SK-N-SH (cell line): Measurements from ENCODE around the gene FLRT2. TPM values are rescaled to one million over a fixed set of nuclear protein-coding genes. Genes with fewer than 3 reads are reported as not detected.

Experiments
- CTCF ChIA-PET: fragments of 300-600, 350-600 bp; formaldehyde crosslinking; extraction: SDS; loops from one replicate; lab custom pipeline; 2021; lab: Yijun Ruan, JAX
- POLR2A ChIA-PET: fragments of 350-600 bp; sonication (Branson Sonifier 250); formaldehyde crosslinking; extraction: SDS; loops from one replicate; lab custom pipeline; 2020; ENCODE audit warnings: antibody characterized with exemption, inconsistent platforms; lab: Yijun Ruan, JAX
- DNase-seq: peaks from one replicate; pipeline ENCODE4 v3.0.0; 2012
- H2AFZ ChIP-seq: fragments of 200-600 bp; sonication (generic); 2 replicates; pipeline ENCODE4 v1.8.1; 2016; ENCODE audit warnings: antibody characterized with exemption, mild to moderate bottlenecking, low read depth
- H3F3A ChIP-seq: fragments of 200-600 bp; sonication (generic); replicated peaks from 2 replicates; pipeline ENCODE3; 2016; ENCODE audit warnings: antibody characterized with exemption, mild to moderate bottlenecking; ENCODE audit not compliant: insufficient read depth
- H3K27ac ChIP-seq, 2 experiments: fragments of 200-500 bp in 1 of 2; fragments of 200-600 bp in 1 of 2; sonication (Bioruptor generic) in 1 of 2; sonication (generic), shearing (Covaris generic) in 1 of 2; 2 replicates each; pipeline versions ENCODE4 v1.5.1 to v1.6.1; 2014 to 2016; ENCODE audit warnings: low read depth in 2 of 2, inconsistent platforms in 1 of 2, low read length in 1 of 2, mild to moderate bottlenecking in 1 of 2, mixed read lengths in 1 of 2
- H3K27me3 ChIP-seq: fragments of 200-600 bp; sonication (generic), shearing (Covaris generic); 2 replicates; pipeline ENCODE4 v1.6.1; 2016; ENCODE audit warnings: mixed run types; ENCODE audit not compliant: insufficient read depth
- H3K36me3 ChIP-seq, 2 experiments: fragments of 200-500 bp in 1 of 2; fragments of 200-600 bp in 1 of 2; sonication (Bioruptor generic) in 1 of 2; sonication (generic) in 1 of 2; replicated peaks in 1 of 2; 2 replicates each; pipeline versions ENCODE3 to v1.5.1; 2014 to 2016; ENCODE audit warnings: low read length in 1 of 2, mild to moderate bottlenecking in 1 of 2; ENCODE audit not compliant: insufficient read depth in 2 of 2, control insufficient read depth in 1 of 2
- H3K4me1 ChIP-seq, 2 experiments: fragments of 200-500 bp in 1 of 2; fragments of 200-600 bp in 1 of 2; sonication (Bioruptor generic) in 1 of 2; sonication (generic), shearing (Covaris generic) in 1 of 2; 2 replicates each; pipeline versions ENCODE4 v1.5.1 to v1.6.1; 2014 to 2016; ENCODE audit warnings: low read depth in 1 of 2, low read length in 1 of 2, mixed run types in 1 of 2; ENCODE audit not compliant: insufficient read depth in 2 of 2, control insufficient read depth in 1 of 2
- H3K4me2 ChIP-seq: fragments of 200-600 bp; sonication (generic), shearing (Covaris generic); 2 replicates; pipeline ENCODE4 v1.6.1; 2017; ENCODE audit warnings: mixed run types
- H3K4me3 ChIP-seq, 2 experiments: fragments of 200-500 bp in 1 of 2; fragments of 200-600 bp in 1 of 2; sonication (Bioruptor generic) in 1 of 2; sonication (generic), shearing (Covaris generic) in 1 of 2; 2 replicates each; pipeline versions ENCODE4 v1.5.1 to v1.8.1; 2014 to 2016; ENCODE audit warnings: low read depth in 2 of 2, inconsistent platforms in 1 of 2, low read length in 1 of 2, mild to moderate bottlenecking in 1 of 2, mixed read lengths in 1 of 2, moderate library complexity in 1 of 2
- H3K79me2 ChIP-seq: fragments of 200-600 bp; sonication (generic); 2 replicates; pipeline ENCODE4 v1.8.1; 2017; ENCODE audit warnings: mild to moderate bottlenecking; ENCODE audit not compliant: insufficient read depth
- H3K9ac ChIP-seq: fragments of 200-600 bp; sonication (generic); 2 replicates; pipeline ENCODE4 v1.6.1; 2017; ENCODE audit warnings: mixed run types
- H3K9me2 ChIP-seq: fragments of 200-600 bp; sonication (generic); 2 replicates; pipeline ENCODE4 v1.6.1; 2017; ENCODE audit warnings: mixed run types
- H3K9me3 ChIP-seq: fragments of 200-600 bp; sonication (generic); 2 replicates; pipeline ENCODE4 v1.6.1; 2017; ENCODE audit warnings: mixed run types, mild to moderate bottlenecking, moderate library complexity
- H4K20me1 ChIP-seq: fragments of 200-600 bp; sonication (generic); 2 replicates; pipeline ENCODE4 v1.6.1; 2017; ENCODE audit warnings: mild to moderate bottlenecking, mixed run types; ENCODE audit not compliant: insufficient read depth
- CHD2 ChIP-seq: fragments of 150-350 bp; IDR thresholded peaks from 2 replicates; pipeline ENCODE4 v1.6.1; 2018; ENCODE audit warnings: low read length; ENCODE audit not compliant: partially characterized antibody
- EP300 ChIP-seq, 2 experiments: IDR thresholded peaks; 2 replicates each; pipeline versions ENCODE4 v1.4.0 to v1.6.1; 2012; ENCODE audit warnings: borderline replicate concordance in 1 of 2, low read depth in 1 of 2, low read length in 1 of 2
- EZH2phosphoT487 ChIP-seq: fragments of 200-600 bp; sonication (generic); IDR thresholded peaks from 2 replicates; pipeline ENCODE4 v1.6.1; 2017; ENCODE audit warnings: low read depth, mixed run types, mild to moderate bottlenecking, antibody characterized with exemption, moderate library complexity, borderline replicate concordance
- FOSL2 ChIP-seq: IDR thresholded peaks from 2 replicates; pipeline ENCODE4 v1.4.0; 2012; ENCODE audit warnings: low read depth, mild to moderate bottlenecking, moderate library complexity, borderline replicate concordance
- FOXJ3 ChIP-seq: sonication (generic); formaldehyde crosslinking; IDR thresholded peaks from 2 replicates; pipeline ENCODE4 v1.5.1; 2020; ENCODE audit warnings: mild to moderate bottlenecking, missing genetic modification reagents
- FOXM1 ChIP-seq: IDR thresholded peaks from 2 replicates; pipeline ENCODE4 v1.4.0; 2012; ENCODE audit warnings: low read depth, mild to moderate bottlenecking
- GABPA ChIP-seq: IDR thresholded peaks from 2 replicates; pipeline ENCODE4 v1.4.0; 2012; ENCODE audit warnings: low read depth, mild to moderate bottlenecking
- GATA2 ChIP-seq: sonication (generic); formaldehyde crosslinking; IDR thresholded peaks from 2 replicates; pipeline ENCODE4 v1.5.0; 2020; ENCODE audit warnings: mild to moderate bottlenecking, missing genetic modification reagents
- JUND ChIP-seq: IDR thresholded peaks from 2 replicates; pipeline ENCODE4 v1.4.0; 2012
- MXI1 ChIP-seq: IDR thresholded peaks from 2 replicates; pipeline ENCODE4 v1.6.1; 2012; ENCODE audit warnings: mild to moderate bottlenecking, low read depth, low read length, improper control_type of control experiment
- NFIC ChIP-seq: IDR thresholded peaks from 2 replicates; pipeline ENCODE4 v1.4.0; 2012; ENCODE audit warnings: borderline replicate concordance
- NRF1 ChIP-seq: IDR thresholded peaks from 2 replicates; pipeline ENCODE4 v1.6.1; 2012; ENCODE audit warnings: low read depth, mild to moderate bottlenecking, low read length
- POLR2AphosphoS5 ChIP-seq: IDR thresholded peaks from 2 replicates; pipeline ENCODE4 v1.6.1; 2012; ENCODE audit warnings: low read depth, low read length
- RAD21 ChIP-seq: IDR thresholded peaks from 2 replicates; pipeline ENCODE4 v1.6.1; 2012; ENCODE audit warnings: mild to moderate bottlenecking, low read length
- RXRA ChIP-seq: IDR thresholded peaks from 2 replicates; pipeline ENCODE4 v1.4.0; 2012; ENCODE audit warnings: low read depth, mild to moderate bottlenecking, borderline replicate concordance
- SIN3A ChIP-seq: IDR thresholded peaks from 2 replicates; pipeline ENCODE4 v1.6.1; 2012; ENCODE audit warnings: low read depth, mild to moderate bottlenecking, low read length, moderate library complexity, borderline replicate concordance
- TAF1 ChIP-seq: IDR thresholded peaks from 2 replicates; pipeline ENCODE4 v1.6.1; 2012; ENCODE audit warnings: low read depth, mild to moderate bottlenecking, low read length, moderate library complexity, borderline replicate concordance
- TCF12 ChIP-seq: IDR thresholded peaks from 2 replicates; pipeline ENCODE4 v1.4.0; 2012
- TEAD4 ChIP-seq: IDR thresholded peaks from 2 replicates; pipeline ENCODE4 v1.4.0; 2012; ENCODE audit warnings: mild to moderate bottlenecking, borderline replicate concordance; ENCODE audit not compliant: insufficient read depth
- WGBS: methylation state at CpG from one replicate; pipeline ENCODE4 v1.1.6; 2017; ENCODE audit warnings: low lambda C conversion rate; 5-methylcytosine and 5-hydroxymethylcytosine counted together
- polyA plus RNA-seq, 3 experiments: library from polyadenylated mRNA; depleted of rRNA; stranded (reverse); fragments of >200 nt; gene quantifications; 2 replicates each; pipeline ENCODE4 v1.2.3, GENCODE V29; 2012
- TF ChIP-seq, protein P1 (sequence below): IDR thresholded peaks from 2 replicates; pipeline ENCODE4 v1.4.0; 2012; ENCODE audit warnings: low read depth, borderline replicate concordance
- TF ChIP-seq, protein P2 (sequence below): fragments of 200-600 bp; sonication (generic); IDR thresholded peaks from 2 replicates; pipeline ENCODE4 v1.6.1; 2017; ENCODE audit warnings: antibody characterized with exemption, mild to moderate bottlenecking, moderate library complexity
- TF ChIP-seq, protein P3 (sequence below): IDR thresholded peaks from 2 replicates; pipeline ENCODE4; 2012
- TF ChIP-seq, protein P4 (sequence below): IDR thresholded peaks from 2 replicates; pipeline ENCODE4 v1.4.0; 2012; ENCODE audit warnings: low read depth
- TF ChIP-seq, protein P5 (sequence below): fragments of 150-350 bp; IDR thresholded peaks from 2 replicates; pipeline ENCODE4 v1.6.1; 2017; ENCODE audit warnings: antibody characterized with exemption, low read length, low read depth, borderline replicate concordance

FLRT2 gene
- polyA plus RNA-seq, 1 of the 3 experiments (the other 2 are of a cell fraction) = 10.8 TPM

DNA sequence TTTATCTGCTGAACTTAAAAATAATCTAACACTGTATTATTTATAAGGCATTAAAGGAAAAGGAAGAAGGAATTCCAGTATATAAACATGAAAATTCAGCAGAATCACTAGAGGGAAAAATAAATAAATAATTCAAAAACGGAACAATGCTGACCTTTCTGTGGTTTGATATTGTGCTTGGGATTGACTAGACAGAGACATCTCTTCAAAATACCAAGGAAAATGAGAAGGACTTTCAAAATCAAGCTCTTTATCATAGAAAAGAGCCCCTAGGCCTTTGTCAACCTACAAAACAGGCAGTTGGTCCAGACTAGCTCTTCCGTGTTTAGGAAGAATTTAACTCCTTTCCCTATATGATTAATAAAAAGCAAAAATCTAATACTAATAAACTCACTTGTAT lies 6.3 kb upstream of the FLRT2 start (continued):
- no peak for TF ChIP-seq FOXM1
- no peak for TF ChIP-seq EP300 (IDR thresholded peaks at IDR 0.05; ENCODE audit: borderline replicate concordance in 1 of 2, low read depth in 1 of 2, low read length in 1 of 2)
- TF ChIP-seq GABPA = no peak
- no peak for TF ChIP-seq EZH2phosphoT487
- no peak for TF ChIP-seq NRF1
- TF ChIP-seq, protein P1, sequence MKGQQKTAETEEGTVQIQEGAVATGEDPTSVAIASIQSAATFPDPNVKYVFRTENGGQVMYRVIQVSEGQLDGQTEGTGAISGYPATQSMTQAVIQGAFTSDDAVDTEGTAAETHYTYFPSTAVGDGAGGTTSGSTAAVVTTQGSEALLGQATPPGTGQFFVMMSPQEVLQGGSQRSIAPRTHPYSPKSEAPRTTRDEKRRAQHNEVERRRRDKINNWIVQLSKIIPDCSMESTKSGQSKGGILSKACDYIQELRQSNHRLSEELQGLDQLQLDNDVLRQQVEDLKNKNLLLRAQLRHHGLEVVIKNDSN = no peak
- no peak for TF ChIP-seq TEAD4
- TF ChIP-seq GATA2 = no peak
- TF ChIP-seq, protein P2, sequence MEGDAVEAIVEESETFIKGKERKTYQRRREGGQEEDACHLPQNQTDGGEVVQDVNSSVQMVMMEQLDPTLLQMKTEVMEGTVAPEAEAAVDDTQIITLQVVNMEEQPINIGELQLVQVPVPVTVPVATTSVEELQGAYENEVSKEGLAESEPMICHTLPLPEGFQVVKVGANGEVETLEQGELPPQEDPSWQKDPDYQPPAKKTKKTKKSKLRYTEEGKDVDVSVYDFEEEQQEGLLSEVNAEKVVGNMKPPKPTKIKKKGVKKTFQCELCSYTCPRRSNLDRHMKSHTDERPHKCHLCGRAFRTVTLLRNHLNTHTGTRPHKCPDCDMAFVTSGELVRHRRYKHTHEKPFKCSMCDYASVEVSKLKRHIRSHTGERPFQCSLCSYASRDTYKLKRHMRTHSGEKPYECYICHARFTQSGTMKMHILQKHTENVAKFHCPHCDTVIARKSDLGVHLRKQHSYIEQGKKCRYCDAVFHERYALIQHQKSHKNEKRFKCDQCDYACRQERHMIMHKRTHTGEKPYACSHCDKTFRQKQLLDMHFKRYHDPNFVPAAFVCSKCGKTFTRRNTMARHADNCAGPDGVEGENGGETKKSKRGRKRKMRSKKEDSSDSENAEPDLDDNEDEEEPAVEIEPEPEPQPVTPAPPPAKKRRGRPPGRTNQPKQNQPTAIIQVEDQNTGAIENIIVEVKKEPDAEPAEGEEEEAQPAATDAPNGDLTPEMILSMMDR = no peak
- no peak for TF ChIP-seq FOXJ3 (CRISPR knock-in tag)
- no peak for TF ChIP-seq SIN3A

DNA sequence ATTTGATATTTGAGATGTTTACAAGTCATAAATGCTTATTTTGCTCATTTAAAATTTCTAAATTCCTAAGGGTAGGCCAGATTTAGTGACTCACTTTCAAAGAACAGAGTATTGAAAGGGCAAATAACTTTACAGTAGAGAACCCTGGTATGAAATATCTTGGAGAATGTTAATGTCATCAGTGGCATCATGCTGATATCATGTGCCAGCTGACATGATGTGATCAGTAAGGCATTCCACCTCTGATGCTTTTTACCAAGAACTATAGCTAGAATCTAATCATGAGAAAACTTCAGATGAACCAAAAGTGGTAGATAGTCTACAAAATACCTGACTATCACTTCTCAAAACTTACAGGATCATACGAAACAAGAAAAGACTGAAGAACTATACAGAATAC lies 2.9 kb upstream of the FLRT2 start:
- Histone ChIP-seq H3K9me3 (no peaks in the 10 kb centered on the region), H3K36me3 (no peaks in the 10 kb centered on the region), H3K4me3 (no peak overlapping the region; a peak in 1 of 4 replicates), H3K27me3 (no peaks in the 10 kb centered on the region), H3F3A (peaks cover 33% of the 10 kb centered on the region), H3K79me2 (peaks cover 20% of the 10 kb centered on the region; the same call in 1 of the 2 replicates), H3K27ac (peak overlapping the region; percentile 81 to 86; a peak in 3 of 4 replicates), H4K20me1 (no peaks in the 10 kb centered on the region), H3K9ac (peak overlapping the region; percentile 79; the same call in 1 of the 2 replicates), H2AFZ (no peak overlapping the region), H3K4me2 (peak overlapping the region; percentile 96; the same call in 1 of the 2 replicates), H3K9me2 (no peaks in the 10 kb centered on the region), H3K4me1 (peaks cover 0 to 10% of the 10 kb centered on the region in 2 experiments; a peak in 2 of 4 replicates)
- TF ChIP-seq RXRA = peak; percentile 57; the same call in 1 of the 2 replicates
- TF ChIP-seq, protein P3, sequence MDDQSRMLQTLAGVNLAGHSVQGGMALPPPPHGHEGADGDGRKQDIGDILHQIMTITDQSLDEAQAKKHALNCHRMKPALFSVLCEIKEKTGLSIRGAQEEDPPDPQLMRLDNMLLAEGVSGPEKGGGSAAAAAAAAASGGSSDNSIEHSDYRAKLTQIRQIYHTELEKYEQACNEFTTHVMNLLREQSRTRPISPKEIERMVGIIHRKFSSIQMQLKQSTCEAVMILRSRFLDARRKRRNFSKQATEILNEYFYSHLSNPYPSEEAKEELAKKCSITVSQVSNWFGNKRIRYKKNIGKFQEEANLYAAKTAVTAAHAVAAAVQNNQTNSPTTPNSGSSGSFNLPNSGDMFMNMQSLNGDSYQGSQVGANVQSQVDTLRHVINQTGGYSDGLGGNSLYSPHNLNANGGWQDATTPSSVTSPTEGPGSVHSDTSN = peak; percentile 65
- TF ChIP-seq, protein P4, sequence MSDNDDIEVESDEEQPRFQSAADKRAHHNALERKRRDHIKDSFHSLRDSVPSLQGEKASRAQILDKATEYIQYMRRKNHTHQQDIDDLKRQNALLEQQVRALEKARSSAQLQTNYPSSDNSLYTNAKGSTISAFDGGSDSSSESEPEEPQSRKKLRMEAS = 0 out of 2 replicates have a peak, but pooled peaks have one; percentile 19
- TF ChIP-seq MXI1 = no peak
- TF ChIP-seq GABPA = no peak
- TF ChIP-seq NFIC = peak; percentile 51; the same call in 1 of the 2 replicates
- TF ChIP-seq, protein P5, sequence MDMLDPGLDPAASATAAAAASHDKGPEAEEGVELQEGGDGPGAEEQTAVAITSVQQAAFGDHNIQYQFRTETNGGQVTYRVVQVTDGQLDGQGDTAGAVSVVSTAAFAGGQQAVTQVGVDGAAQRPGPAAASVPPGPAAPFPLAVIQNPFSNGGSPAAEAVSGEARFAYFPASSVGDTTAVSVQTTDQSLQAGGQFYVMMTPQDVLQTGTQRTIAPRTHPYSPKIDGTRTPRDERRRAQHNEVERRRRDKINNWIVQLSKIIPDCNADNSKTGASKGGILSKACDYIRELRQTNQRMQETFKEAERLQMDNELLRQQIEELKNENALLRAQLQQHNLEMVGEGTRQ = no peak
- TF ChIP-seq JUND = peak; percentile 69
- no peak for TF ChIP-seq CHD2
- no peak for TF ChIP-seq TAF1
- peak; percentile 28; the same call in 1 of the 2 replicates for TF ChIP-seq POLR2AphosphoS5
- peak; percentile 66; the same call in 1 of the 2 replicates for TF ChIP-seq TEAD4
- TF ChIP-seq RAD21 = no peak
- peak in 1 of 2 experiments; percentile 67; a peak in 2 of 4 replicates for TF ChIP-seq EP300 (IDR thresholded peaks at IDR 0.05; ENCODE audit: borderline replicate concordance in 1 of 2, low read depth in 1 of 2, low read length in 1 of 2)
- peak; percentile 59 for TF ChIP-seq FOSL2
- TF ChIP-seq TCF12 = peak; percentile 73
- no peak for DNase-seq
- POLR2A ChIA-PET = no interaction called here
- WGBS = 44% methylated on average over 1 of the region's 1 CpG
- CTCF ChIA-PET = no interaction called here
